ENCODE data around the gene DNAJC15. TPM values are rescaled to one million over a fixed set of nuclear protein-coding genes. Genes with fewer than 3 reads are reported as not detected.

DNAJC15 gene
- total RNA-seq, 1 experiment from 2014 or later, result 36.8 TPM

- no peaks in the 10 kb centered on the region for H3K9me3 ChIP-seq
- H3K36me3 ChIP-seq, result no peaks in the 10 kb centered on the region
- no peak overlapping the region for H3K4me3 ChIP-seq
- no peak for DNase-seq
- no peaks in the 10 kb centered on the region for H3K27me3 ChIP-seq
Observed at GRCh38 chr13:42997381-42997780, 26.0 kb upstream of the DNAJC15 start.

GRCh38 chr13:42999491-42999890, 23.9 kb upstream of the DNAJC15 start:
- no peak for DNase-seq
- Histone ChIP-seq H3K9me3 (no peaks in the 10 kb centered on the region), H3K4me3 (no peak overlapping the region), H3K36me3 (no peaks in the 10 kb centered on the region), H3K27me3 (no peaks in the 10 kb centered on the region)

- Histone ChIP-seq H3K4me3 (no peak overlapping the region), H3K9me3 (no peaks in the 10 kb centered on the region), H3K27me3 (no peaks in the 10 kb centered on the region), H3K36me3 (no peaks in the 10 kb centered on the region)
- DNase-seq, result no peak
Observed at GRCh38 chr13:43000676-43001075, 22.7 kb upstream of the DNAJC15 start.

- Histone ChIP-seq H3K27me3 (no peaks in the 10 kb centered on the region), H3K4me3 (no peak overlapping the region), H3K9me3 (no peaks in the 10 kb centered on the region), H3K36me3 (no peaks in the 10 kb centered on the region)
- DNase-seq, result no peak
Observed at GRCh38 chr13:43002021-43002420, 21.4 kb upstream of the DNAJC15 start.

- no peak for DNase-seq
- H3K27me3 ChIP-seq, result no peaks in the 10 kb centered on the region
- no peaks in the 10 kb centered on the region for H3K36me3 ChIP-seq
- no peaks in the 10 kb centered on the region for H3K9me3 ChIP-seq
- no peak overlapping the region for H3K4me3 ChIP-seq
Observed at GRCh38 chr13:43003010-43003409, 20.4 kb upstream of the DNAJC15 start.

GRCh38 chr13:43003729-43004128, 19.7 kb upstream of the DNAJC15 start:
- DNase-seq, result no peak
- Histone ChIP-seq H3K27me3 (no peaks in the 10 kb centered on the region), H3K9me3 (no peaks in the 10 kb centered on the region), H3K36me3 (no peaks in the 10 kb centered on the region), H3K4me3 (no peak overlapping the region)

- no peaks in the 10 kb centered on the region for H3K27me3 ChIP-seq
- DNase-seq, result no peak
- no peaks in the 10 kb centered on the region for H3K9me3 ChIP-seq
- no peak overlapping the region for H3K4me3 ChIP-seq
- H3K36me3 ChIP-seq, result no peaks in the 10 kb centered on the region
Observed at GRCh38 chr13:43005460-43006236, 17.7 kb upstream of the DNAJC15 start.

- no peak overlapping the region for H3K4me3 ChIP-seq
- no peaks in the 10 kb centered on the region for H3K36me3 ChIP-seq
- H3K27me3 ChIP-seq, result no peaks in the 10 kb centered on the region
- H3K9me3 ChIP-seq, result no peaks in the 10 kb centered on the region
- DNase-seq, result no peak
Observed at GRCh38 chr13:43006893-43007631, 16.3 kb upstream of the DNAJC15 start.

- no peak for DNase-seq
- no peaks in the 10 kb centered on the region for H3K27me3 ChIP-seq
- no peaks in the 10 kb centered on the region for H3K9me3 ChIP-seq
Observed at GRCh38 chr13:43008596-43008995, 14.8 kb upstream of the DNAJC15 start.

GRCh38 chr13:43009506-43009905, 13.9 kb upstream of the DNAJC15 start:
- Histone ChIP-seq H3K36me3 (no peaks in the 10 kb centered on the region), H3K4me3 (no peak overlapping the region), H3K27me3 (no peaks in the 10 kb centered on the region), H3K9me3 (no peaks in the 10 kb centered on the region)
- no peak for DNase-seq

More at GRCh38 chr13:43008596-43008995, 14.8 kb upstream of the DNAJC15 start:
- Histone ChIP-seq H3K4me3 (no peak overlapping the region), H3K36me3 (no peaks in the 10 kb centered on the region)

GRCh38 chr13:43014162-43014561, 9.2 kb upstream of the DNAJC15 start:
- no peak for DNase-seq
- H3K9me3 ChIP-seq, result no peaks in the 10 kb centered on the region
- H3K4me3 ChIP-seq, result no peak overlapping the region
- H3K36me3 ChIP-seq, result no peaks in the 10 kb centered on the region
- no peaks in the 10 kb centered on the region for H3K27me3 ChIP-seq

- Histone ChIP-seq H3K4me3 (no peak overlapping the region), H3K36me3 (no peaks in the 10 kb centered on the region), H3K27me3 (no peaks in the 10 kb centered on the region), H3K9me3 (no peaks in the 10 kb centered on the region)
- no peak for DNase-seq
Observed at GRCh38 chr13:43016226-43016625, 7.2 kb upstream of the DNAJC15 start.

- Histone ChIP-seq H3K27me3 (no peaks in the 10 kb centered on the region), H3K36me3 (no peaks in the 10 kb centered on the region)
Observed at GRCh38 chr13:43019811-43020210, 3.6 kb upstream of the DNAJC15 start.

GRCh38 chr13:43020794-43021193, 2.6 kb upstream of the DNAJC15 start:
- DNase-seq, result no peak
- H3K36me3 ChIP-seq, result no peaks in the 10 kb centered on the region
- no peak overlapping the region for H3K4me3 ChIP-seq
- H3K27me3 ChIP-seq, result no peaks in the 10 kb centered on the region
- H3K9me3 ChIP-seq, result no peaks in the 10 kb centered on the region

More at GRCh38 chr13:43019811-43020210, 3.6 kb upstream of the DNAJC15 start:
- H3K4me3 ChIP-seq, result no peak overlapping the region
- no peaks in the 10 kb centered on the region for H3K9me3 ChIP-seq
- DNase-seq, result no peak

- H3K27me3 ChIP-seq, result no peaks in the 10 kb centered on the region
- no peak overlapping the region for H3K4me3 ChIP-seq
- H3K9me3 ChIP-seq, result no peaks in the 10 kb centered on the region
- DNase-seq, result no peak
- H3K36me3 ChIP-seq, result no peaks in the 10 kb centered on the region
Observed at GRCh38 chr13:43021926-43022670, 1.3 kb upstream of the DNAJC15 start.

GRCh38 chr13:43022934-43023288, 475 bp upstream of the DNAJC15 start:
- Histone ChIP-seq H3K4me3 (peak overlapping the region; percentile 66), H3K9me3 (no peaks in the 10 kb centered on the region), H3K27me3 (no peaks in the 10 kb centered on the region), H3K36me3 (peaks cover under 1% of the 10 kb centered on the region; the same call in 1 of the 2 replicates)
- no peak for DNase-seq

- Histone ChIP-seq H3K36me3 (peaks cover 7% of the 10 kb centered on the region), H3K9me3 (no peaks in the 10 kb centered on the region), H3K4me3 (no peak overlapping the region)
Observed at GRCh38 chr13:43026262-43026661, 2.9 kb downstream of the DNAJC15 start.

More at GRCh38 chr13:43026262-43026661, 2.9 kb downstream of the DNAJC15 start:
- no peak for DNase-seq
- no peaks in the 10 kb centered on the region for H3K27me3 ChIP-seq
